ENCODE measurements around the gene IGSF9B. TPM values are rescaled to one million over a fixed set of nuclear protein-coding genes. Genes with fewer than 3 reads are reported as not detected.

The IGSF9B gene
- total RNA-seq, 2 experiments from 2014 or later, result 24.6 to 30.3 TPM

GRCh38 chr11:133966172-133966651, 9.4 kb upstream of the IGSF9B start:
- no peak for DNase-seq
- peaks cover 9% of the 10 kb centered on the region for H3K27me3 Mint-ChIP-seq
- no peak overlapping the region for H3K4me3 Mint-ChIP-seq
- H3K27ac Mint-ChIP-seq, result no peak overlapping the region
- CTCF ChIA-PET, result interaction anchor here (1.2 kb wide), 1 partner anchor 19 kb away, joined by 4 read pairs; no protein-coding TSS in a partner anchor
- intact Hi-C loops (cut with micrococcal nuclease), result no loop called here
- peaks cover 12% of the 10 kb centered on the region for H3K4me1 Mint-ChIP-seq (ENCODE audit: low read depth)
- POLR2A ChIA-PET, result no interaction called here
- no peaks in the 10 kb centered on the region for H3K9me3 Mint-ChIP-seq
- H3K36me3 Mint-ChIP-seq, result no peaks in the 10 kb centered on the region

DNA sequence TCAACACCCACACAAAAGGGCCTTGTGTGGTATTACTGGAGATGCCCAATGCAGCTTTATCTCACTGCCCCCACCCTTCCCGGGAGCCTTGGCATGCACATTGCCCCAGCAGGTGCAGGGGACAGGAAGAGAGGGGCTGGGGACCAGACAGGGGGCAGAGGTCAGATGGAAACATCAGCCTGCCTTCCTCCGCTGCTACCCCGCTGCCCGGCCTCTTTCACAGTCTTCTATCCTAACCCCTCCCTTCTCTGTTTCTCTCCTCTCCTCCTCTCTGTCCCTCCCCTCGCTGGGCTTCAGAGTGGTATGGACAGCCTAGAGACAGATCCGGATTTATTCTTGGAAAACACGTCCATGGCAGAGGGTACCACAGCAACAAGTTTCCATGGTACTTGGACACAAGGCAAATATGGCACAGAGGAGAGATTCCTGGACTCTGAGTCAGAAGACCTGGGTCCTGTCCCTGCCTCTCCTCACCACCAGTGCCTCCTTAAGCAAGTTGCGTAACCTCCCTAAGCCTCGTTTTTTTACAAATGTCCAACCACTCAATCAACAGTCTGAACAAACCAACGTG, 8.3 kb upstream of the IGSF9B start:
- no peak overlapping the region for H3K4me3 Mint-ChIP-seq
- H3K27me3 Mint-ChIP-seq, result peaks cover 7% of the 10 kb centered on the region
- H3K27ac Mint-ChIP-seq, result no peak overlapping the region
- H3K4me1 Mint-ChIP-seq (ENCODE audit: low read depth), result peaks cover 12% of the 10 kb centered on the region
- intact Hi-C loops (cut with micrococcal nuclease), result no loop called here
- no peak for DNase-seq
- no peaks in the 10 kb centered on the region for H3K9me3 Mint-ChIP-seq
- ChIA-PET POLR2A (no interaction called here), CTCF (no interaction called here)
- H3K36me3 Mint-ChIP-seq, result no peaks in the 10 kb centered on the region

GRCh38 chr11:133964356-133964755, 7.6 kb upstream of the IGSF9B start:
- ChIA-PET POLR2A (no interaction called here), CTCF (interaction anchor here (1.5 kb wide), 1 partner anchor 37 kb away, joined by 3 read pairs; no protein-coding TSS in a partner anchor)
- no peak overlapping the region for H3K4me3 Mint-ChIP-seq
- H3K9me3 Mint-ChIP-seq, result no peaks in the 10 kb centered on the region
- DNase-seq, result no peak
- no peaks in the 10 kb centered on the region for H3K36me3 Mint-ChIP-seq
- H3K4me1 Mint-ChIP-seq (ENCODE audit: low read depth), result peaks cover 12% of the 10 kb centered on the region
- peaks cover 7% of the 10 kb centered on the region for H3K27me3 Mint-ChIP-seq
- intact Hi-C loops (cut with micrococcal nuclease), result no loop called here
- H3K27ac Mint-ChIP-seq, result no peak overlapping the region

GRCh38 chr11:133961890-133962289, 5.1 kb upstream of the IGSF9B start:
- H3K36me3 Mint-ChIP-seq, result no peaks in the 10 kb centered on the region
- POLR2A ChIA-PET, result no interaction called here
- peaks cover 12% of the 10 kb centered on the region for H3K4me1 Mint-ChIP-seq (ENCODE audit: low read depth)
- intact Hi-C loops (cut with micrococcal nuclease), result no loop called here
- DNase-seq, result peak; percentile 21
- H3K27me3 Mint-ChIP-seq, result peaks cover 9% of the 10 kb centered on the region
- no peak overlapping the region for H3K27ac Mint-ChIP-seq
- no peaks in the 10 kb centered on the region for H3K9me3 Mint-ChIP-seq
- CTCF ChIA-PET, result interaction anchor here (1.2 kb wide), 1 partner anchor 18 kb away, joined by 3 read pairs; no protein-coding TSS in a partner anchor
- no peak overlapping the region for H3K4me3 Mint-ChIP-seq

- ChIA-PET CTCF (interaction anchor here (4.3 kb wide), 1 partner anchor 30 kb away, joined by 31 read pairs; no protein-coding TSS in a partner anchor), POLR2A (interaction anchor here (2.0 to 3.0 kb wide), 2 partner anchors 11 to 14 kb away, joined by 12 to 16 read pairs; no protein-coding TSS in a partner anchor)
- DNase-seq, result no peak
- Mint-ChIP-seq H3K27me3 (peaks cover 9% of the 10 kb centered on the region), H3K4me1 (ENCODE audit: low read depth) (peaks cover 38% of the 10 kb centered on the region), H3K4me3 (peak overlapping the region; percentile 86), H3K9me3 (no peaks in the 10 kb centered on the region), H3K27ac (peak overlapping the region; percentile 89), H3K36me3 (no peaks in the 10 kb centered on the region)
- intact Hi-C loops (cut with micrococcal nuclease), result loop anchor here (1.0 kb wide), 2 partner anchors 13 to 30 kb away; no protein-coding TSS in a partner anchor
Measured at GRCh38 chr11:133957900-133958299, 1.1 kb upstream of the IGSF9B start.

- ChIA-PET CTCF (interaction anchor here (0.8 to 4.3 kb wide), 3 partner anchors 8 to 90 kb away, joined by 3 to 31 read pairs (median 17); no protein-coding TSS in a partner anchor), POLR2A (interaction anchor here (0.7 to 3.0 kb wide), 6 partner anchors 8 to 269 kb away, joined by 3 to 16 read pairs (median 8); partner anchors contain the start of genes NCAPD3 and VPS26B)
- Mint-ChIP-seq H3K36me3 (no peaks in the 10 kb centered on the region), H3K27me3 (peaks cover 9% of the 10 kb centered on the region), H3K4me3 (peak overlapping the region; percentile 59), H3K9me3 (no peaks in the 10 kb centered on the region), H3K4me1 (ENCODE audit: low read depth) (peaks cover 42% of the 10 kb centered on the region), H3K27ac (no peak overlapping the region)
- DNase-seq, result no peak
- intact Hi-C loops (cut with micrococcal nuclease), result no loop called here
Measured at GRCh38 chr11:133955945-133956421, 785 bp downstream of the IGSF9B start.

- Mint-ChIP-seq H3K4me1 (ENCODE audit: low read depth) (peaks cover 42% of the 10 kb centered on the region), H3K4me3 (peak overlapping the region; percentile 80), H3K27me3 (peaks cover 9% of the 10 kb centered on the region), H3K9me3 (no peaks in the 10 kb centered on the region), H3K27ac (peak overlapping the region; percentile 73), H3K36me3 (no peaks in the 10 kb centered on the region)
- CTCF ChIA-PET, result interaction anchor here (0.8 to 4.3 kb wide), 3 partner anchors 8 to 90 kb away, joined by 3 to 31 read pairs (median 17); no protein-coding TSS in a partner anchor
- peak; percentile 70 for DNase-seq
- intact Hi-C loops (cut with micrococcal nuclease), result no loop called here
- POLR2A ChIA-PET, result interaction anchor here (0.7 to 3.0 kb wide), 4 partner anchors 8 to 30 kb away, joined by 3 to 12 read pairs (median 8); no protein-coding TSS in a partner anchor
Measured at GRCh38 chr11:133955081-133955891, 1.5 kb downstream of the IGSF9B start.

DNA sequence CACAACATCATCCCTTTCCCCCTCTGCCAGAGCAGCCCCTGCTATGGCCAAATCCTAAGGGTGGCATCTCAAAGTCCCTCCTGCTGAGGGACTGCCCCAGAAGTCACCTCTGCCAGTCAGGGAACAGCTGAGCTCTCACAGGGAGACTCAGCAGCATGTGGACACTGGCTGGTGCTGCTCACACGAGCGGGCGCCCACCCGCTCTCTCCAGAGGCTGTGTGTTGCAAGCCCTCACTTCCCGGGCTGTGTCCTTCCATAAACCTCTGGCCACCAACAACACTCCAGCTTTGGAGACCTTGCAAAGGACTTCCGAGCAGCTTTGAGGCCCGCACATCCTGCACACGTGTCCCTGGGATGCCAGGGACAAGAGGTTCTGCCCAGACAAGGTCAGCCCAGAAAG, 2.8 kb downstream of the IGSF9B start:
- Mint-ChIP-seq H3K4me1 (ENCODE audit: low read depth) (peaks cover 49% of the 10 kb centered on the region), H3K36me3 (no peaks in the 10 kb centered on the region), H3K4me3 (no peak overlapping the region), H3K27me3 (peaks cover 6% of the 10 kb centered on the region), H3K27ac (no peak overlapping the region), H3K9me3 (no peaks in the 10 kb centered on the region)
- ChIA-PET CTCF (interaction anchor here (0.8 to 4.3 kb wide), 2 partner anchors 26 to 96 kb away, joined by 4 to 31 read pairs; no protein-coding TSS in a partner anchor), POLR2A (no interaction called here)
- DNase-seq, result no peak
- intact Hi-C loops (cut with micrococcal nuclease), result no loop called here

DNA sequence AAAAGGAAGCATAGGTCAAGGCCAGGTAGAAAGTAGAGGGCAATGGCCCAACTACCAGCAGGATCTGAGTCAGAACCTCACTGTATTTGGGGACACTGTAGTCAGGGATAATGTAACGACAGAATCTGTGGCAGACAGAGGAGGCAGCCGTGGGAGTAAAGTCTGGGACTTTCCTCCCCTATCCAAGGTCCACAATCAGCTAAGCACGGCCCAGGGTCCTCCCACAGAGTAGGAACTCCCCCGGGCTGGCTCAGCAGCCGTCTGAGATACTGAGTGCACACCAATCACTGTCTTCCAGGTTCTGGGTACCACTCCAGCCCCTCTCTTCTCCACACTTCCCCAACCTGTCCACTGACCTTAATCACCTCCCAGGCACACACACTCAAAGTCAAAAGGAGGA, 3.2 kb downstream of the IGSF9B start:
- ChIA-PET POLR2A (no interaction called here), CTCF (interaction anchor here (0.8 kb wide), 1 partner anchor 97 kb away, joined by 4 read pairs; no protein-coding TSS in a partner anchor)
- H3K4me3 Mint-ChIP-seq, result peak overlapping the region; percentile 1
- H3K36me3 Mint-ChIP-seq, result no peaks in the 10 kb centered on the region
- peaks cover 6% of the 10 kb centered on the region for H3K27me3 Mint-ChIP-seq
- intact Hi-C loops (cut with micrococcal nuclease), result no loop called here
- no peaks in the 10 kb centered on the region for H3K9me3 Mint-ChIP-seq
- H3K27ac Mint-ChIP-seq, result no peak overlapping the region
- no peak for DNase-seq
- peaks cover 53% of the 10 kb centered on the region for H3K4me1 Mint-ChIP-seq (ENCODE audit: low read depth)

- no peak for DNase-seq
- POLR2A ChIA-PET, result no interaction called here
- Mint-ChIP-seq H3K4me3 (no peak overlapping the region), H3K27ac (no peak overlapping the region), H3K9me3 (no peaks in the 10 kb centered on the region), H3K27me3 (peaks cover 6% of the 10 kb centered on the region), H3K4me1 (ENCODE audit: low read depth) (peaks cover 58% of the 10 kb centered on the region), H3K36me3 (no peaks in the 10 kb centered on the region)
- CTCF ChIA-PET, result interaction anchor here (1.0 kb wide), 1 partner anchor 98 kb away, joined by 3 read pairs; no protein-coding TSS in a partner anchor
- intact Hi-C loops (cut with micrococcal nuclease), result no loop called here
Measured at GRCh38 chr11:133952199-133953190, 4.3 kb downstream of the IGSF9B start.

Measured in activated CD4-positive, alpha-beta memory T cell treated with anti-CD3 and anti-CD28 coated beads for 36 hours (primary cell).